Skeletal muscle cell (primary cell): ENCODE data around the gene OXER1.
A peak's percentile ranks its signal among the peaks of the same experiment; 100 is the strongest.
"Not testable (repeated sequence)": the region's sequence is repeated elsewhere in the genome, so short reads cannot be mapped to it uniquely, and the experiment has no call there.

Source experiments
- DNase-seq: peaks from one replicate; pipeline ENCODE4 v3.0.0-alpha.2; 2010; ENCODE audit warnings: low read depth
- H3K4me3 ChIP-seq: 2 replicates; pipeline ENCODE4 v1.5.1; 2011; ENCODE audit warnings: low read depth, mild to moderate bottlenecking, control low read depth, low read length, moderate library complexity

The OXER1 gene

DNA sequence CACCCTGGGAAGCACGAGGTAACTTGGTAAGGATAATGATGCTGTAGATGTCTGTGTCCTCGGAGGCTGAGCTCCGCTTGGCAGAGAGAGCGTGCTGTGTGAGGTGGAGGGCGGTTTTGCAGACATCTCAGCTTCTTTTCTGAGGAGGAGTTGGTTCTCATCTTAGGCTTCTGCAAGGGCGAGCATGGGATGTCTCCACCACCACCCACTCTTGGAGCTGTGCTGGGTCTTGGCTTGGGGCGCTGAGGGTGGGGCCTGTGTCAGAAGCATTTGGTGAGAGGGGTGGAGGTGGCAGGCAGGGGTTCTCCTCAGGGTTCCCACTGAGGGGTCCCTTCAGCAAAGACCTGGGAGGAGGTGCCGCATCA, 9.2 kb downstream of the OXER1 start:
- DNase-seq, result no peak
- no peak overlapping the region for H3K4me3 ChIP-seq

DNA sequence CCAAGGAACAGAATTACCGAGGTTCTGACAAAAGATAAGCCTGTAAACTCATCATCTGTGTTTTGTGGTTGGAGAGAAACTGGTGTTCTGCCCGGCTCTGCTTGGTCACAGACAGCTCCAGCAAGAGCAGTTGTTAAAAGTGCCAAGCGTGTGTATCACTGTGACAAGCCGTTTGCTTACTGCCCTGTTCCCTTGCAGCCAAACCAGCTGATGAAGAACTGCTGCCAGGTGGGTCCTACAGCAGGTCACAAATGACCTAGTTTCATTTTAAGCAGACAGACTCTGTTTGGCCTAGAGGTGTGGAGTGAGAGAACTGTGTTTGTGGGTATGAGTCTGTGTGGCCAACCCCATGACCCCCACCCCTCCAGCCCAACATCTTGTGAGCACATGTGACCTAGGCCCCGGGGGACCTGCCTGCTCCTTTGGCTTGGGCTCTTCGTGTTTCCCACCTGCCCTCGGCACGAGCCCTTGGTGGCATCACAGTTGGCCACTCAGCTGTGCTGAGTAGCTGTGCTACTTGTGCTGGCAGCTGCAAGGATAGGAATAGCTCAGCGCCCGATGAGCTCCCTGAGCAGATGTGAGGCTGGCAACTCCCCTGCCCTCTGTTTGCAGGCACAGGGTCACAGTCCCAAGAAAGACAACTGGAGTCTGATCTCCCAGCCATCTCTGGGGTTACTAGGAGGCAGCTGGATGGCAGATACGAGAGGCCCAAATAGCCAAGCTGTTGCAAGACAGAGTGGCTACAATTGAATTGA, 9.7 kb downstream of the OXER1 start:
- peak; percentile 58 for DNase-seq
- no peak overlapping the region for H3K4me3 ChIP-seq

DNA sequence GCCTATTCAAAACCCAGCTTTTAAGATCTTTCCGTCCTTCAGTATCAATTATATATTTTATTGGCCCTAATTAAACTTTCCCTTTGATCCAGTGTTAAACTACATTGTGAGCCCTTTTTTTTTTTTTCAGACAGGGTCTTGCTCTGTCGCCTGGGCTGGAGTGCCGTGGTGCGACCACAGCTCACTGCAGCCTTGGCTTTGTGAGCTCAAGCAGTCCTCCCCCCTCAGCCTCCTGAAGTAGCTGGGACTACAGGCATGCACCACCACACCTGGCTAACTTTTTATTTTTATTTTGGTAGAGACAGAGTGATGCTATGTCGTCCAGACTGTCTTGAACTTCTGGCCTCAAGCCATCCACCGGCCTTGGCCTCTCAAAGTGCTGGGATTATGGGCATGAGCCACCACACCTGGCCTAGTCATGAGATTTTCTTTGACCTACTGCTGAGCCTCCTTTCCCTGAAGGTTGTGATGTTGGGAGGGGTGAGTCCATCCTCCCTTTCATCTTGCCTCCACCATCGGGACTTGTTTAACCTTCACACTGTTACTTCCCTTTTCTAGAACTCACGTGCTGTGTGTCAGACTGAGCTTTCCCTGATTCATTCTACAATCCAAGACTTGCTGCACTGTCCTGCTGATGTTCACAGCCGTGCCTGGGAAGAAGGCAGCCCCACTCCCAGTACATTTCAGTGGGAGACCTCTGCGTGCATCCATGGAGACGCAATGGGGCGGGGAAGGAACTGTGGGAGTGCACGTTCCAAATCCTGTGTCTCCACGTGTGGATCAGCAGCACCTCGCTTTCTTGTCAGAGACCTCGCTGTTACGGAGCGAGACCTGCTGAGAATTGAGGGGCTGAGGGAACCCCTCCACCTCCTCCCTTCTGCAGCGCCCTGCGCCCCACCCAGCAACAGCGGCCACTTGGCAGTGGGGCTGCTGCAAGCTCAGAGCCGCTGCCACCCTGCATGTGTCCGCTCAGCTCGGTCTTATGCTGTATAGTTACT, 10.8 kb downstream of the OXER1 start:
- DNase-seq, result no peak
- no peak overlapping the region for H3K4me3 ChIP-seq

DNA sequence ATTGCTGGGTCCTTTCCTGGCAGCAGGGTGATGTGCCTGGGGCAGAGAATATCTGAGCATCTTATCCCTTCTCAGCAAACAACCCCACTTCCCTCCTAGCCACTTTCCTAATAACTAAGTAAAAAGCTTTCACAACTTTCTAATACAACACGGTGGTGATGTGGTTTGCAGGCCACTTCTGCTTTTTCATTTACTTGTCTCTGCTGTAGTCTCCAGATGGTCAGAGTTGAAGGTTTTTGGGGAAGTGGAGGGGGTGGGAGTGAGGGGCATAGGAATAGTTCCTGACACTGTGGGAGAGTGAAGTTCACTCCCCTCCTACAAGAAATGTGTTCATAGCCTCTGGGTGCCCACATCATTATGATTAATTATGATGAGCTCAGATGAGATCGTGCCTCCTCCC, 11.6 kb downstream of the OXER1 start:
- H3K4me3 ChIP-seq, result no peak overlapping the region
- DNase-seq, result no peak

DNA sequence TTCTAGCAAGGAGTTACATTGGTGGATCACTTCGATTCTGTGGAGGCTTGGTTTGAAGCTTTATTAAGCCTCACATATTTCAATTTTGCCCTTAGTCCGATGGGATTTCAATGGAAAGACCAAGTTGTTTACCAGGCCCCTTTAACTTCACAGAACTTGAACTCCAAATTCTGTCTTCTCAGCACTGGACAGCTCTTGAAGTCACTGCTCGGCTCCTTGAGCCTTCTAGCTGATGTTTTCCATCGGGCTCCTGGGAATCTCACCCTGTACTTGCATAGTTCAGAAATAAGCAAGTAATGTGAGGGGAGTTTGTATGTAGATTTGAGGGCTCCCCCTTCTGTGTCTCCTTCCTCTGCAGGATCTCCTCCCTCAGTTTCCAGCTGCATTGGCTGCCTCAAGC, 15.1 kb downstream of the OXER1 start:
- no peak overlapping the region for H3K4me3 ChIP-seq
- no peak for DNase-seq

DNA sequence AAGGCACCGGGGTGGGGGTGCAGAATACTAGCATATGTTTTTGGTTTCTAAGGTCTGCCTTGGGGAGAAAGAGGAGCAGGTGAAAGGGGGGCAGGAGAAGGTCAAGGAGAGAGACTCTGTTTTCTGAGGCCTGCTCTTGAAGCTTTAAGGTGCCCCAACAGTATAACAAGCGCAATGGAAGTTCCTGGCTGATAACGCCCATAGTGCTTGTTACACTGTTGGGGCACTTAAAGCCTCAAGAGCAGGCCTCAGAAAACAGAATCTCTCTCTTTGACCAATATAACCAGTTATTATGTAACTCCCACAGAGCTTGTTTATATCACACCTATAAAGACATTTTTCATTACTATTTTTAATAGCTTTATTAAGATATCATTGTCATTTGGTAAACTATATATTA, 16.5 kb downstream of the OXER1 start:
- no peak for DNase-seq
- H3K4me3 ChIP-seq, result no peak overlapping the region

DNA sequence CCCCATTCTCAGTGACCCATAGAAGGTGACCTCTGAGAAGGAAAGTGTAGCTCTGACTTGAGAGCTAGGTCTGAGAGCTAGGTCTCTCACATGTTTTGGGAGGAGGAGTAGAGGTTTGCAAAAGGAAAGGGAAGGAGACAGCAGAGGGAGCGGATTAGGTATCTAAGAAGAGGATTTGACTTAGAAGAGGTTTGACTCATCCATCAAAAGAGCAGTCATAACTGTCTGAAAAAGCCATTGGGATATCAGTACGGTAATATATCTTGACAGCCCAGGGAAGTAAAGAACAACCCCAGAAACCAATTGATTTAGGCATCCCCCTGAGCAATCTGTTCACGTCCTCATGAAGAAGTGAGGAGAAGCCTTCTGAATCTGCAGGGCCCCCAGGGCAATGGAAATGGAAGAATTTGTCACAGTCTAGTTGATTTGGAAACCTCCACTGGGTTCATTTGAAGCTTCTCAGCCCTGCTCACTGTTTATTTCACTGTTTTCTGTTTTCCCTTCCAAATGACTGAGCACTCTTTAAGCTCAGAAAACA, 19.3 kb downstream of the OXER1 start:
- no peak overlapping the region for H3K4me3 ChIP-seq
- DNase-seq, result no peak

DNA sequence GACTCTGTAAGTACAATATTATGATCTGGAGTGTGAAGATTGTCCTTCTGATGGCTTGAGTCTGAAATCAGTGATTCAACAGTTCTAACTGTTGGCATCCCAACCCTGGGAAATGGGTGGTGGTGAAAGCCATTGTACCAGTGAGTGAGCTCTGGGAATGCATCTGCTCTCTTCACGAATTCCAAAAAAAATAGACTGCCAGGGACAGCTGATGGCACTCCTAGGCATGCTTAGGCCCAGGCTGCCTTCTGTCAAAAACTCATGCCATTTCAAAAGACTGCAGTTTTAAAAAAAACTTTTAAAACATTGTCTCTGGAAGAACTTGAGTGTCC, 20.3 kb downstream of the OXER1 start:
- no peak overlapping the region for H3K4me3 ChIP-seq

DNA sequence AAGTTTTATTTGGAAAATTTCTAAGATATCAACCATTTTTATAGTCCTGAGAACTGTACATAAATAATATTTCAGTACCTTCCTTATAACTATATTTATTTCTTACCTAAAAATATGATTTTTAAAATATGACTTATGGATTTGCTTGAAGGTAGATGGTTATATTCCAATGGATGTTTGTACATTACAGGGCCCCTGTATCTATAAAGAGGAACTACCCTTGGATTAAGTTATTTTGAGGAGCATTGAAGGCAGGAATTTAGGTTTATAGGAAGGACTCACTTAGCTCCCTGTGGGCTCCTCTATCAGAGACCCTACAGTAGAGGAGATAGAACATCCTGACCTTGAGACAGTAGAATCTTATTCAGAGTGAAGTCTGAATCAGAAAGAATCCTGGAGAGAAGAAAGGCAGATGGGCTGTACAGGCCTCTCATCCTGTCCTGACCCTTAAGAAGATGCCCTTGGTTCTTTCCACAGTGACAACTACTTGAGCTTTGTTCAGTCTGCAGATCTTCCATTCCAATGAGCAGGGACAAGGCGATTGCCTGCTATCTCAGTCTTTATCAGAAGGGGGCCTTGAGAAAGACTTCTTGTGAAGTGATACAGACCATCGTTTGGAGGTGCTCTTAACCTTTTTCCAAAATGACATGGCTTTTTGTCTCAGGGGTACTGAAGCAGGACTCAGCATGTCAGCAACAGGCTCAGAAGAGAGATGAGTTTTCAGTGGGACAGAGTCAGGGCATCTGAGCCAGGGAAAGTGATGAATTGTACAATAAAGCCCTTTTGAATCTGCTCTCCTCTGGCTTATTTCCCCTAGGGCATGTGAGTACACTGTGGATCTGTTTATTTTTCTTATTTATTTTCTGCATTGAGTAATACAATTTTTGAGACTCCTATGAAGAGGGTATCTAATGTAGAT, 20.9 kb downstream of the OXER1 start:
- no peak for DNase-seq
- no peak overlapping the region for H3K4me3 ChIP-seq

More for the DNA sequence above, 20.3 kb downstream of the OXER1 start:
- no peak for DNase-seq

DNA sequence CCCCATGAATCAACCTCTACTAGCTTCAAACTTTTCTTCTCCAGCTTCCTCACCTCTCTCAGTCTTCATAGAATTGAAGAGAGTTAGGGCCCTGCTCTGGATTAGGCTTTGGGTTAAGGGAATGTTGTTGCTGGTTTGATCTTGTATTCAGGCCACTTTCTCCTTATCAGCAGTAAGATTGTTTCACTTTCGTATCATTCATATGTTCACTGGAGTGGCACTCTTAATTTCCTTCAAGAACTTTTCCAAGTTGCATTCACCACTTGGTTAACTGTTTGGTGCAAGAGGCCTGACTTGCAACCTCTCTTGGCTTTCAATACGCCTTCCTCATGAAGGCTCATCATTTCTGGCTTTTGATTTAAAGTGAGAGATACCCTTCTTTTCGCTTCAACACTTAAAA, 22.8 kb downstream of the OXER1 start:
- DNase-seq, result no peak
- no peak overlapping the region for H3K4me3 ChIP-seq

DNA sequence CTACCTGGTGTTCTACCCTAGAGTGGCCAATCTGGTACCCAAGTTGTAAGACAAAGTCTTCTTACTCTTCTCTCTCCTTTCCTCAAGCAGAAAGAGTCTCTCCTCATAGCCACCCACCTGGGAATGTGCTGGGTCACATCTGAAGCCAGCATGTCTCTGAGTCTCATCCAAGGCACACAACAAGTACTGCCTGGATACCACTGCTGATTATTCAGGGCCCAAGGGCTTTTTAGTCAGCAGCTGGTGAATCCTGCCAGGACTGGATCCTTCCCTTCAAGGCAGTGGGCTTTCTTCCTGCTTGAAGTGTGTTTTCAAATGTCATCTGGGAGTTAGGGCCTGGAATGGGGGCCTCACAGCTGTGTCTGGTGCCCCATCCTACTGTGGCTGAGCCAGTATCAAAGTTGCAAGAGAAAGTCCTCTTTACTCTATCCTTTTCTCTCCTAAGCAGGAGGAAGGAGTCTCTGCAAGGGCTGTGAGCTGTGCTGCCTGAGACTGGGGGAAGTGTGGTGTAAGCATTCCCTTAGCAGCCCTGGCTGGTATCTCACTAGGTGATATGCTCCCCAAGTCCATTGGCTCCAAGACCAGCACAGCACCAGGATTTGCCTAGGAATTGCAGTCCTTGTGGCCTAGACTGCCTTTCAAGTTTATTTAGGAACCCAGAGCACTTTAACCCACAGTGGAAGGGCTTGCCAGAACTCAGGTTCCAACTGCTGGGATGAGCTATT, 27.2 kb downstream of the OXER1 start:
- DNase-seq, result no peak
- no peak overlapping the region for H3K4me3 ChIP-seq

DNA sequence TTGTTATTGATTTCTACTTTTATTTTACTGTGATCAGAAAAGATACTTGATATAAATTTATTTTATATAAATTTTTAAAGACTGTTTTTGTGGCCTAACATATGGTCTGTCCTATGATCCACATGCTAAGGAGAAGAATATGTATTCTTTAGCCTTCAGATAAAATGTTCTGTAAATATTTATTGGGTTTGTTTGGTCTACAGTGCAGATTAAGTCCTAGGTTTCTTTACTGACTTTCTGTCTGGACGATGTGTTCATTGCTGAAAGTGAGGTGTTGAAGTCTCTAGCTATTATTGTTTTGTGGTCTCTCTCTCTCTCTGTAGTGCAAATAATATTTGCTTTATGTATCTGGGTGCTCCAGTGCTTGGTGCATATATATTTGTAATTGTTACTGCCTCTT, 30.1 kb downstream of the OXER1 start:
- no peak for DNase-seq
- no peak overlapping the region for H3K4me3 ChIP-seq

DNA sequence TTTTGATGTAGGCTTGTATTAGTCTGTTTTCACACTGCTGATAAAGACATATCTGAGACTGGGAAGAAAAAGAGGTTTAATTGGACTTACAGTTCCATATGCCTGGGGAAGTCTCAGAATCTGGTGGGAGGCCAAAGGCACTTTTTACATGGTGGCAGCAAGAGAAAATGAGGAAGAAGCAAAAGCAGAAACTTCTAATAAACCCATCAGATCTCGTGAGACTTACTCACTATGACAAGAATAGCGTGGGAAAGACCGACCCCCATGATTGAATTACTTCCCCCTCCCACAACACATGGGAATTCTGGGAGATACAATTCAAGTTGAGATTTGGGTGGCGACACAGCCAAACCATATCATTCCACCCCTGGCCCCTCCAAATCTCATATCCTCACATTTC, 32.6 kb downstream of the OXER1 start:
- DNase-seq, H3K4me3 ChIP-seq: not testable (repeated sequence)

DNA sequence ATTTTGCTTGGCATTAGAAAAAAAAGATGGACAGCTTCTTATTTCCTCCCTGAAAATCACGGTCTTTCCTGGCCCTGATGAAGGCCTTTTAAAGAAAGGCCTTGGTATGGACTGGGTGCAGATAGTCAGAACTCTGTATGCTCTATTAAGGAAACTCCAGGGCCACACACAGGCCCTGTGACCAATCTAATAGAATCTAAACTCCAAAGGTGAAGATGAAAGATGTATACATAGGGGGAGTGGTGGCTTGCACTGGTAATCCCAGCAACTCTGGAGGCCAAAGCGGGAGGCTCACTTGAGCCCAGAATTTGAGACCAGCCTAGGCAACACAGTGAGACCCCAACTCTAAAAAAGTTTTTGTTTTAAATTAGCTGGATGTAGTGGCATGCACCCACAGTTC, 37.3 kb downstream of the OXER1 start:
- no peak overlapping the region for H3K4me3 ChIP-seq
- DNase-seq, result no peak

DNA sequence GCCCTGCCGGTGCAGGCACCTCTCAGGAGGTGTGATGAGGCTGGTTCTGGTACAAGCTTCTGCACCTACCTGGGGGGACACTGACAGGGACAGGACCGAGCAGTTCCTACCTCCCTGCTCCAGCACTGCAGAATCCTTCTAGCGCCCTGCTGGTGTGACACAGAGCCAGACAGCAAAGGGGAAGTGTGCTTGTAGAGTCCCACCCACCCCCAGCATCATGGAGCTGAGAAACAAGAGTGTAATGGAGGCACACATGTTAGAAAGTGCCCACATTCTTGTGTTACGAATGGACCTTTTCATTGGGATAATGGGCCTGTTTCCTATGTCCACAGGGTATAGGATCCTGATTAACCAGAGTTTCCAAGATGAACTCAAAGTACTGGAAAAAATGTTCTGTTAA, 38.3 kb downstream of the OXER1 start:
- H3K4me3 ChIP-seq, result no peak overlapping the region
- DNase-seq, result no peak

DNA sequence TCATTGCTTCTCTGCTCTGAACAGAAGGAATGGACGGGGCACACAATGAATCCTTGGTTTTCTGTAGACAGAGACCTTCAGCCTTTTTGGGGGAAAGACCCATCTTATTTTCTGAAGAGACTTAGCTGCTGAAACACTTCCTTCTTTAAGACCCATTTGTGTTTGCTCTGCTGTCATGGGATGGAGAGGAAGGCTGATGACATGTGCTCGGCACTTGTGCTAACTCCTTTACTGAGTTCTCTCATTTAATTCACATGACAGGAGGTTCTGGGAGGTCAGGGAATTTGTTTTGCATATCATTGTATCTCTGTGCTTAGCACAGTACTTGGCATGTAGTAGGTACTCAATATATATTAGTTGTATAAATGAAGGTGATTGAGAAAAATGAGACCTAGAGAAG, 39.0 kb downstream of the OXER1 start:
- H3K4me3 ChIP-seq, result no peak overlapping the region
- no peak for DNase-seq

DNA sequence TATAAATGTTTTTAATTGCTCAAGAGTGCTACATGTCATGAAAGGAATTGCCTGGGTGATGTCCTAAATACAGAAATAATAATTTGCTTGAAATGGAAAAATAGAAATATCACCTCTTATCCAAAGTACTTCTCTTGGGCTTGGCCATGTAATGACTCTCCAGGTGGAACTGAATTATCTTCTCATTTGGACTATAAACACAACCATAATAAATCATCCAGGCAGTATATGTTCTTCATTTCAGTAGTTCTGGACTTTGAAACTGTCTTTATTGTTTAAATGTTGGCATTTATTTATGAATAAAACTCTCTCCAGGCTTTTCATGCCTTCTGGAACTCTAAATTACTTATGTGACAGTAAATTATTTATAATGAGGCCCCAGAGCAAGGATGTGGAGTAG, 40.5 kb downstream of the OXER1 start:
- H3K4me3 ChIP-seq, result no peak overlapping the region

DNA sequence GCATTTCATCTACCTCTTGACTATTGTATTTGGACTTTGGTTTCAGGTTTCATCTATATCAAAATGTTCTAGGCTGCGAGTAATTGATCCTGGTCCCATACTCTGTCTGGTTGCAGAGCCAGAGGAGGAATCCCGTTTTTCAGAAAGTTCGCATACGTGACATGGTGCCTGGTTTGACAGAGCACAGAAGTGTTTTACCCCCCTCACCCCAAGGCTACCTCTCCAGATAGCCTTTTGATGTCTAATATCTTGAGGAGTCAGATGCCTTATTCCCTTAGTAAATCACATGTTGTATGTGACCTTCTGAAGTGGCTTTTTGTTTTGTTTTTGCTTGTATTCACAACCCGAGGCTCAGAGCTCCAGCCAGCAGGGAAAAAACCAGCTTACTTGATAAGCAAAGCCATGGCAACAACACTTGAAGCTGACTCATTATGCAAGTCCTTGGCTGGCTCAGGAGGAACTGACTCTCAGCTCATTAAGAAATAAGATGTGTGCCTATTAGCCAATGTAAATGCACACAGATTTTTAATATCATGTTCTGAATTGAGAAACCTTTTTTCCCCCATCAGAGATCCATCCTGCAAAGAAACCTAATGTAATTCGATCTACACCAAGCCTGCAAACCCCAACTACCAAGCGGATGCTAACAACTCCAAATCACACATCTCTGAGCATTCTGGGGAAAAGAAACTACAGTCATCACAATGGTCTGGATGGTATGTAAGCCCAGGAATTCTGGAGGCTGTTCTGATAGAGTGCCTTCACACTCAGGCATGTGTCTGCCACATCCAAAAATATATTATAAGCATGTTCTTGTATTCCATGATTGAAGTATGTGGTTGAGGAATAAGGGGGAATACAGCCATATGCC, 41.4 kb downstream of the OXER1 start:
- DNase-seq, result peak; percentile 69
- no peak overlapping the region for H3K4me3 ChIP-seq

More for the DNA sequence above, 40.5 kb downstream of the OXER1 start:
- no peak for DNase-seq
